ENCODE data around the gene BRSK1. TPM values are rescaled to one million over a fixed set of nuclear protein-coding genes. Genes with fewer than 3 reads are reported as not detected.
A peak's percentile ranks its signal among the peaks of the same experiment; 100 is the strongest.

Gene BRSK1
- total and polyA plus RNA-seq, 2 donors (not counting 1 experiment from before 2014, with no cell fraction given) = 5.1 TPM

DNA sequence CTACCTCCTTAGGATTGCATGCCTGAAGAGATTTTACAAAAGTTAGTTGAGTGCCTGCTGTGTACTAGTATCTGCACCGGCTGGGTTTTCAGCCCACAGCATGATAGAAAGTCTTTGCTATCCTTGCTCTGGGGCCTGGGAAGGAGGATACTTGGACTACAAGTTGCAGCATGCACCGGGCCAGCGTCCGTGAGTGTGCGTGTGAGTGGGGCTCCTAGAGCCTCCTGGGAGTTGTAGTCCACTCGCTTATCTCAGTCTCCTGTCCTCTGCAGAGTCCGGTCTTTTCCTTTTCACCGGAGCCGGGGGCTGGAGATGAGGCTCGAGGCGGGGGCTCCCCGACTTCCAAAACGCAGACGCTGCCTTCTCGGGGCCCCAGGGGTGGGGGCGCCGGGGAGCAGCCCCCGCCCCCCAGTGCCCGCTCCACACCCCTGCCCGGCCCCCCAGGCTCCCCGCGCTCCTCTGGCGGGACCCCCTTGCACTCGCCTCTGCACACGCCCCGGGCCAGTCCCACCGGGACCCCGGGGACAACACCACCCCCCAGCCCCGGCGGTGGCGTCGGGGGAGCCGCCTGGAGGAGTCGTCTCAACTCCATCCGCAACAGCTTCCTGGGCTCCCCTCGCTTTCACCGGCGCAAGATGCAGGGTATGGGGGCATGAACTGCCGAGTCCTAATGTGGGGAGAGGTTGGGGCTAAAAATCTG is 20.6 kb downstream of the BRSK1 start:
- no peak for TF ChIP-seq EZH2 (IDR thresholded peaks at IDR 0.05; ENCODE audit: low read length, missing control alignments)
- TF ChIP-seq, protein P1, sequence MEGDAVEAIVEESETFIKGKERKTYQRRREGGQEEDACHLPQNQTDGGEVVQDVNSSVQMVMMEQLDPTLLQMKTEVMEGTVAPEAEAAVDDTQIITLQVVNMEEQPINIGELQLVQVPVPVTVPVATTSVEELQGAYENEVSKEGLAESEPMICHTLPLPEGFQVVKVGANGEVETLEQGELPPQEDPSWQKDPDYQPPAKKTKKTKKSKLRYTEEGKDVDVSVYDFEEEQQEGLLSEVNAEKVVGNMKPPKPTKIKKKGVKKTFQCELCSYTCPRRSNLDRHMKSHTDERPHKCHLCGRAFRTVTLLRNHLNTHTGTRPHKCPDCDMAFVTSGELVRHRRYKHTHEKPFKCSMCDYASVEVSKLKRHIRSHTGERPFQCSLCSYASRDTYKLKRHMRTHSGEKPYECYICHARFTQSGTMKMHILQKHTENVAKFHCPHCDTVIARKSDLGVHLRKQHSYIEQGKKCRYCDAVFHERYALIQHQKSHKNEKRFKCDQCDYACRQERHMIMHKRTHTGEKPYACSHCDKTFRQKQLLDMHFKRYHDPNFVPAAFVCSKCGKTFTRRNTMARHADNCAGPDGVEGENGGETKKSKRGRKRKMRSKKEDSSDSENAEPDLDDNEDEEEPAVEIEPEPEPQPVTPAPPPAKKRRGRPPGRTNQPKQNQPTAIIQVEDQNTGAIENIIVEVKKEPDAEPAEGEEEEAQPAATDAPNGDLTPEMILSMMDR (conservative IDR thresholded peaks at IDR 0.05 in 1 of 2, IDR thresholded peaks at IDR 0.05 in 1 of 2; ENCODE audit: low read depth in 1 of 2, low read length in 2 of 2) = no peak
- Histone ChIP-seq H3K9ac (ENCODE audit: insufficient read depth, low read length) (no peak overlapping the region), H3K36me3 (ENCODE audit: control insufficient read depth, insufficient read depth, low read length) (peaks cover 7% of the 10 kb centered on the region), H3K4me2 (ENCODE audit: extremely low read depth, insufficient read depth, low read length) (no peak overlapping the region), H3K4me1 (ENCODE audit: control insufficient read depth, extremely low read depth, insufficient read depth, low read length) (peaks cover 2% of the 10 kb centered on the region), H3K27me3 (ENCODE audit: control insufficient read depth, insufficient read depth, low read length) (no peaks in the 10 kb centered on the region), H3K9me3 (ENCODE audit: control insufficient read depth, insufficient read depth, low read depth, low read length) (no peaks in the 10 kb centered on the region), H3K79me2 (ENCODE audit: control insufficient read depth, insufficient read depth, low read length) (no peaks in the 10 kb centered on the region), H3K4me3 (replicated peaks in 1 of 4; ENCODE audit: control extremely low read depth in 1 of 4, insufficient read depth in 1 of 4, low read depth in 3 of 4, low read length in 4 of 4) (no peak overlapping the region), H4K20me1 (ENCODE audit: control insufficient read depth, extremely low read depth, insufficient read depth, low read length) (no peaks in the 10 kb centered on the region), H3K27ac (ENCODE audit: insufficient read depth, low read length) (no peak overlapping the region), H2AFZ (ENCODE audit: low read length) (no peak overlapping the region)
- DNase-seq (ENCODE audit: low read depth in 2 of 2) = peak; percentile 23 to 24

GRCh38 chr19:55304980-55305379 is 21.2 kb downstream of the BRSK1 start:
- DNase-seq (ENCODE audit: low read depth in 2 of 2) = no peak
- Histone ChIP-seq H3K27ac (ENCODE audit: insufficient read depth, low read length) (no peak overlapping the region), H4K20me1 (ENCODE audit: control insufficient read depth, extremely low read depth, insufficient read depth, low read length) (no peaks in the 10 kb centered on the region), H3K27me3 (ENCODE audit: control insufficient read depth, insufficient read depth, low read length) (no peaks in the 10 kb centered on the region), H3K4me3 (replicated peaks in 1 of 4; ENCODE audit: control extremely low read depth in 1 of 4, insufficient read depth in 1 of 4, low read depth in 3 of 4, low read length in 4 of 4) (no peak overlapping the region), H3K4me2 (ENCODE audit: extremely low read depth, insufficient read depth, low read length) (no peak overlapping the region), H3K79me2 (ENCODE audit: control insufficient read depth, insufficient read depth, low read length) (no peaks in the 10 kb centered on the region), H3K9me3 (ENCODE audit: control insufficient read depth, insufficient read depth, low read depth, low read length) (no peaks in the 10 kb centered on the region), H3K4me1 (ENCODE audit: control insufficient read depth, extremely low read depth, insufficient read depth, low read length) (peaks cover 2% of the 10 kb centered on the region), H3K36me3 (ENCODE audit: control insufficient read depth, insufficient read depth, low read length) (peaks cover 7% of the 10 kb centered on the region), H2AFZ (ENCODE audit: low read length) (no peak overlapping the region), H3K9ac (ENCODE audit: insufficient read depth, low read length) (no peak overlapping the region)
- TF ChIP-seq, protein P1 (conservative IDR thresholded peaks at IDR 0.05 in 1 of 2, IDR thresholded peaks at IDR 0.05 in 1 of 2; ENCODE audit: low read depth in 1 of 2, low read length in 2 of 2) = no peak
- no peak for TF ChIP-seq EZH2 (IDR thresholded peaks at IDR 0.05; ENCODE audit: low read length, missing control alignments)

GRCh38 chr19:55305491-55305890 is 21.7 kb downstream of the BRSK1 start:
- H3K27me3 ChIP-seq (ENCODE audit: control insufficient read depth, insufficient read depth, low read length) = no peaks in the 10 kb centered on the region
- H3K9ac ChIP-seq (ENCODE audit: insufficient read depth, low read length) = no peak overlapping the region
- no peaks in the 10 kb centered on the region for H3K9me3 ChIP-seq (ENCODE audit: control insufficient read depth, insufficient read depth, low read depth, low read length)
- H4K20me1 ChIP-seq (ENCODE audit: control insufficient read depth, extremely low read depth, insufficient read depth, low read length) = no peaks in the 10 kb centered on the region
- H3K4me3 ChIP-seq (replicated peaks in 1 of 4; ENCODE audit: control extremely low read depth in 1 of 4, insufficient read depth in 1 of 4, low read depth in 3 of 4, low read length in 4 of 4) = no peak overlapping the region
- no peak overlapping the region for H2AFZ ChIP-seq (ENCODE audit: low read length)
- H3K4me1 ChIP-seq (ENCODE audit: control insufficient read depth, extremely low read depth, insufficient read depth, low read length) = peaks cover 2% of the 10 kb centered on the region
- H3K36me3 ChIP-seq (ENCODE audit: control insufficient read depth, insufficient read depth, low read length) = peaks cover 7% of the 10 kb centered on the region
- no peaks in the 10 kb centered on the region for H3K79me2 ChIP-seq (ENCODE audit: control insufficient read depth, insufficient read depth, low read length)
- DNase-seq (ENCODE audit: low read depth in 2 of 2) = peak in 1 of 2 donors; percentile 26
- no peak overlapping the region for H3K4me2 ChIP-seq (ENCODE audit: extremely low read depth, insufficient read depth, low read length)
- no peak for TF ChIP-seq EZH2 (IDR thresholded peaks at IDR 0.05; ENCODE audit: low read length, missing control alignments)
- TF ChIP-seq, protein P1 (conservative IDR thresholded peaks at IDR 0.05 in 1 of 2, IDR thresholded peaks at IDR 0.05 in 1 of 2; ENCODE audit: low read depth in 1 of 2, low read length in 2 of 2) = no peak
- H3K27ac ChIP-seq (ENCODE audit: insufficient read depth, low read length) = no peak overlapping the region

Measured in fibroblast of lung (primary cell).